Parathyroid adenoma (tissue), 2 donors: ENCODE measurements around the gene SATB2.

Experiments
- H2AFZ ChIP-seq: fragments of 300-600 bp; sonication (generic); one replicate; pipeline ENCODE4 v1.7.0; 2017; ENCODE audit warnings: antibody characterized with exemption, mild to moderate bottlenecking
- H3K27ac ChIP-seq: fragments of 300-600 bp; sonication (generic); one replicate; pipeline ENCODE4 v1.7.0; 2017
- H3K27me3 ChIP-seq: fragments of 300-600 bp; sonication (generic); one replicate; pipeline ENCODE4 v1.7.0; 2017; ENCODE audit warnings: low read length; ENCODE audit not compliant: control insufficient read depth, insufficient read depth
- H3K36me3 ChIP-seq: fragments of 300-600 bp; sonication (generic); one replicate; pipeline ENCODE4 v1.7.0; 2017; ENCODE audit warnings: low read length; ENCODE audit not compliant: control insufficient read depth, insufficient read depth
- H3K4me1 ChIP-seq: fragments of 300-600 bp; sonication (generic); one replicate; pipeline ENCODE4 v1.7.0; 2017; ENCODE audit warnings: control low read depth
- H3K4me2 ChIP-seq: fragments of 300-600 bp; sonication (generic); one replicate; pipeline ENCODE4 v1.7.0; 2017; ENCODE audit warnings: low read length
- H3K4me3 ChIP-seq: fragments of 300-600 bp; sonication (generic); one replicate; pipeline ENCODE4 v1.7.0; 2017; ENCODE audit warnings: low read depth, low read length
- H3K79me2 ChIP-seq: fragments of 300-600 bp; sonication (generic); one replicate; pipeline ENCODE4 v1.7.0; 2017; ENCODE audit warnings: control low read depth
- H3K9ac ChIP-seq: fragments of 300-600 bp; sonication (generic); one replicate; pipeline ENCODE4 v1.7.0; 2017; ENCODE audit warnings: mild to moderate bottlenecking
- H3K9me3 ChIP-seq: fragments of 300-600 bp; sonication (generic); one replicate; pipeline ENCODE4 v1.7.0; 2017; ENCODE audit warnings: low read length; ENCODE audit not compliant: control insufficient read depth
- TF ChIP-seq, protein P1 (sequence below): fragments of 300-600 bp; sonication (generic); IDR thresholded peaks from one replicate; pipeline ENCODE4 v1.7.0; 2017; ENCODE audit warnings: antibody characterized with exemption, mild to moderate bottlenecking
- donor health status: primary hyperparathyroidism.

Gene SATB2

GRCh38 chr2:199382091-199382490 lies 75.6 kb downstream of the SATB2 start:
- TF ChIP-seq, protein P1, sequence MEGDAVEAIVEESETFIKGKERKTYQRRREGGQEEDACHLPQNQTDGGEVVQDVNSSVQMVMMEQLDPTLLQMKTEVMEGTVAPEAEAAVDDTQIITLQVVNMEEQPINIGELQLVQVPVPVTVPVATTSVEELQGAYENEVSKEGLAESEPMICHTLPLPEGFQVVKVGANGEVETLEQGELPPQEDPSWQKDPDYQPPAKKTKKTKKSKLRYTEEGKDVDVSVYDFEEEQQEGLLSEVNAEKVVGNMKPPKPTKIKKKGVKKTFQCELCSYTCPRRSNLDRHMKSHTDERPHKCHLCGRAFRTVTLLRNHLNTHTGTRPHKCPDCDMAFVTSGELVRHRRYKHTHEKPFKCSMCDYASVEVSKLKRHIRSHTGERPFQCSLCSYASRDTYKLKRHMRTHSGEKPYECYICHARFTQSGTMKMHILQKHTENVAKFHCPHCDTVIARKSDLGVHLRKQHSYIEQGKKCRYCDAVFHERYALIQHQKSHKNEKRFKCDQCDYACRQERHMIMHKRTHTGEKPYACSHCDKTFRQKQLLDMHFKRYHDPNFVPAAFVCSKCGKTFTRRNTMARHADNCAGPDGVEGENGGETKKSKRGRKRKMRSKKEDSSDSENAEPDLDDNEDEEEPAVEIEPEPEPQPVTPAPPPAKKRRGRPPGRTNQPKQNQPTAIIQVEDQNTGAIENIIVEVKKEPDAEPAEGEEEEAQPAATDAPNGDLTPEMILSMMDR: no peak
- Histone ChIP-seq H3K79me2 (no peaks in the 10 kb centered on the region), H3K36me3 (no peaks in the 10 kb centered on the region), H3K4me1 (no peaks in the 10 kb centered on the region), H3K4me3 (no peak overlapping the region), H3K4me2 (no peak overlapping the region), H2AFZ (no peak overlapping the region), H3K27me3 (no peaks in the 10 kb centered on the region), H3K27ac (no peak overlapping the region), H3K9me3 (no peaks in the 10 kb centered on the region), H3K9ac (no peak overlapping the region)

DNA sequence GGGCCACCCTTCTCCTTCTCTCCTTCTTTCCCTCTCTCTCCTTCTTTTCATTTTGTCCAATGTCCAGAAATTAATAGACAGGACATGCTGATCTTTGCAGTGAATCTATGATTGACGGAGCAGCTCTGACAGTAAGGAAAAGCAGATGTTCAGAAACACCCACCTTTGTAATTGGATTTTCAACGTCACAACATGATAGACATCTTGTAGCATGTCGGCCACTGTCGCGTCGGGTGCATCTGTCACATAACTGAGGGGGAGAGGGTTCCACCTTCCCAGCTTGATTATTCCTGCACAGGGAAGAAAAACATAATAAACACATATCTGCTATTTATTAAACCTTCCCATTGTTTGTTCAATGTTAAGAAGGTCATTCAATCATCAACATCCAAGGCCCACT lies 76.2 kb downstream of the SATB2 start:
- Histone ChIP-seq H3K27ac (no peak overlapping the region), H3K9ac (no peak overlapping the region)
- TF ChIP-seq, protein P1: no peak

DNA sequence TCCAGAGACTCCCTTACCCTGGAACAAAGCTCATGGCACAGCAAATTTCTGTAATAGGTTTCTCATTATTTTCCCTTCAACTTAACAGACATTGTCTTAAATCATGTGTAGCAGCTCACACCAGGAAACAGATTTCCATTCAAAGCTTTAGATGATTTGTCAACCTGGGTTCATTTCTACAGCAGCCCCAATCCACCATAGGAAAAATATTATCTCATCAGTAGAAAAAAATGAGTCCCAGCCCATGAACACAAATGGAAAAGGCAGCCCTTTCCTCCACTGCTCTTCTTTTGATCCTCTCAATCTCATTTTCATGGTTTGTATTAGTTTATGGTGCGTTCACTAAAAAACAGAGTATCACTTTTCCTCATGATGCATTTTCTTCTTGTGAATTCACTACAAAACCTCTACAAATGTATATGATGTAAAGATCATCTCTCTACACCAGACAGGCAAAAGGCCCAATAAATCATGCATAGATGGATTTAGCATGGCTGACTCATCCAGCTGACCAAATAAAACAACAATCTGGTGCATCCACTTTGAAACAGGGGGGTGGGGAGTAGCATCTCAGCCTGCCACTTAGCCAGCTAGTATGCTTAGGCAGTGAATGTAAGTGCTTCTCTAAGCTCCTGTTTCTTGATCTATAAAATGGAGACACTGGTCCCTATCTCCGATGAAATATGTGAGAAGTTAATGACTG lies 78.6 kb downstream of the SATB2 start:
- Histone ChIP-seq H3K9me3 (no peaks in the 10 kb centered on the region), H3K27ac (no peak overlapping the region), H3K4me2 (no peak overlapping the region), H3K27me3 (no peaks in the 10 kb centered on the region), H3K4me3 (no peak overlapping the region), H2AFZ (no peak overlapping the region), H3K36me3 (no peaks in the 10 kb centered on the region), H3K79me2 (no peaks in the 10 kb centered on the region), H3K9ac (no peak overlapping the region), H3K4me1 (no peaks in the 10 kb centered on the region)
- TF ChIP-seq, protein P1: no peak

More for the DNA sequence above, 76.2 kb downstream of the SATB2 start:
- Histone ChIP-seq H3K9me3 (no peaks in the 10 kb centered on the region), H3K36me3 (no peaks in the 10 kb centered on the region), H3K4me3 (no peak overlapping the region), H3K27me3 (no peaks in the 10 kb centered on the region), H3K79me2 (no peaks in the 10 kb centered on the region), H3K4me1 (no peaks in the 10 kb centered on the region), H3K4me2 (no peak overlapping the region), H2AFZ (no peak overlapping the region)

GRCh38 chr2:199370150-199370780 lies 87.5 kb downstream of the SATB2 start:
- TF ChIP-seq, protein P1: no peak
- no peaks in the 10 kb centered on the region for H3K36me3 ChIP-seq
- H3K9me3 ChIP-seq: no peaks in the 10 kb centered on the region
- H3K4me3 ChIP-seq: no peak overlapping the region
- H3K27ac ChIP-seq: no peak overlapping the region
- H2AFZ ChIP-seq: no peak overlapping the region
- no peak overlapping the region for H3K4me2 ChIP-seq
- H3K79me2 ChIP-seq: no peaks in the 10 kb centered on the region
- no peak overlapping the region for H3K9ac ChIP-seq
- no peaks in the 10 kb centered on the region for H3K4me1 ChIP-seq
- no peaks in the 10 kb centered on the region for H3K27me3 ChIP-seq

DNA sequence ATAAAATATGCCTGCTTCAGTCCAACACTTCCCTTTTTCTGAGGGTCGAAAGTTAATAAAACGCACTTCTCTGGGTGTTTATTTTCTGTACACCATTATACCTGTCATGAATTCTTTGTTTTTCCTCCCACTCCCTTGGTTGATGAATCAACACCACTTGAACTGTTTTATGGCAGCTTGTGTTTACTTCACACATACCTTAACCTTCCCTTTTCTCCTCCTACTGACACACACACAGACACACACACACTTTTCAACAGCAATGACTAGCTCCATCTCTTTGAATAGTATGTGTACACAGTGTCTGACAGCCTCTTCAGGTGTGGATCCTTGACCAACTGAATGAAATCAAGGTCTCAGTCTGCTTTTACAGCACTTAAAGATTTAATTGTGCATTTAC lies 91.3 kb downstream of the SATB2 start:
- TF ChIP-seq, protein P1: no peak
- Histone ChIP-seq H3K4me1 (no peaks in the 10 kb centered on the region), H2AFZ (no peak overlapping the region), H3K9ac (no peak overlapping the region), H3K4me2 (no peak overlapping the region), H3K27ac (no peak overlapping the region), H3K4me3 (no peak overlapping the region), H3K79me2 (no peaks in the 10 kb centered on the region), H3K36me3 (no peaks in the 10 kb centered on the region), H3K27me3 (no peaks in the 10 kb centered on the region), H3K9me3 (no peaks in the 10 kb centered on the region)
